Aortic smooth muscle cell (primary cell): ENCODE results near the gene CCT2. TPM values are rescaled to one million over a fixed set of nuclear protein-coding genes. Genes with fewer than 3 reads are reported as not detected.

Source experiments
- total RNA-seq: library from RNA; depleted of rRNA; stranded (reverse); fragments of >200 nt; gene quantifications from 2 replicates; pipeline ENCODE4 v1.2.3, GENCODE V29; 2014

The CCT2 gene
- total RNA-seq, result 141 and 178 TPM in 2 replicates

DNA sequence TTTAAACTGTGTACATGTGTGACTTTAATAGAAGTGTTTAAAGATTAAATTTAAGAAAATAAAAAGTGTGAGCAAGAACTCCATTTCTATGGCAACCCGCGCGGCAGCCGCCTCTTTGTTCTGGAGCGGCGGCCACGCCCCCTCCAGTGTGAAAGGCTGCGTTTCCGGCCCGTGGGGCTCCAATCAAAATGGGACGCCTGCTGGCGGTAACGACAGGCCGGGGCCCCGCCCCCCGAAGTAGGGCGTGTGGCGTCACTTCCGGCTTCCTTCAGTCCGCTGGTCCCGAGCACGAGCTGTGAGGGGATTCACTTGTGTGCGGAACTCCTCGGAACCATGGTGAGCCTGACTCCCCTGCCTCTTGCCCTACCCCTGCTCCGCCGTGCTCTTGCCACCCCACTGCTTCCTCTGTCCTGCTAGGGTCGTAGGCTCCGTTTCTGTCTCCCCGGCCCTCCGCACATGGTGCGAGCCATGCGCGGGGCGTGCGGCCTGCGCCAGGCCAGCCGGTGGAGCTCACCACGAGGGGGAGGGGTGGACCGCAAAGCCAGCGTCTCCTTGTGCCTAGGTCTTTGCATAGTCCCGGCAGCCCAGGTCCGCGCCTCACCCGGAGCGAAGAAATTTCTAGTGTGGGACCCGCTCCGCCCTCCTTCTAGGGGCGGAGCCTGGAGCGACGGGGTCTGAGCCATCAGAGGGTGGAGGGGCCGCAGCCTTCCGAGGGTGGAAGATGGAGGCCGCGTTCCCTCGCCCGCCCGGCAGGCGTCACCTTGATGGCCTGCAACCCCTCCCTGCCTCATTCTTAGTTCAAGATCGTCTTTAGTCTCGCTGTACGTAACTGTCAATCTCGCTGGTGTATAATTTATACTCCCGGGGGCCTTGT, at the start of gene CCT2:
TSS of gene CCT2 (plus strand) at position 271 of the 874 bp plus-strand sequence. CDS start at position 334, 63 bp downstream.

DNA sequence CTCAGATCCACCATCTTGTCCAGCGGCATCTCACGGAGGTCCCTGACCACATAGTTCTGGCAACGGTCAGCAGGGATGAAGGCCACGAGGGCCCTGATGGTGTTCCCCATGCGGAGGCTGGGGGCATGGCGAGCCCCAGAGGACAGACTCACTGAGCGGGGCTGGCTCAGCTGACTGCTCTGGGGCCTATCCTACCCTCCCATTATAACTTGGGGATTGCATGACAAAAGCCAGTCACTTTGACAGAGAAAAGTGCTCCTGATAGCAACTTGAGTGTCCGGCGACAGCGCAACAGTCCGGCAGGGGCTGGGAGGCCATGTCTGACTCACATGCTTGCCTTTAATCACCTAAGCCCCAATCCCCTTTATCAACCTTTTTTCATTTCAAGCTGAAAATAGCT, 25.5 kb downstream of the CCT2 start, which contains the start of gene LRRC10:
TSS of gene LRRC10 (minus strand) at position 179 of the 400 bp plus-strand sequence. CDS start at position 110, 69 bp downstream.

Other genes with a start within 250 kb of the CCT2 start
- 0.19 and 0.53 TPM in 2 replicates for gene LYZ, start 237.1 kb upstream of the CCT2 start, total RNA-seq
- gene YEATS4, start 225.7 kb upstream of the CCT2 start, total RNA-seq, result 9.5 and 10.3 TPM in 2 replicates
- 24.7 and 34.5 TPM in 2 replicates for gene FRS2, start 115.1 kb upstream of the CCT2 start, total RNA-seq
- not detected in 2 replicates for gene LRRC10, start 25.4 kb downstream of the CCT2 start, total RNA-seq
- gene BEST3, start 113.8 kb downstream of the CCT2 start, total RNA-seq, result under 0.01 TPM in 1 of 2 replicates, not detected in the other
- gene RAB3IP, start 153.4 kb downstream of the CCT2 start, total RNA-seq, result 1.3 and 2.1 TPM in 2 replicates
- 0.06 TPM in 1 of 2 replicates, not detected in the other for gene MYRFL, start 239.8 kb downstream of the CCT2 start, total RNA-seq